ENCODE measurements around the gene CCDC14. TPM values are rescaled to one million over a fixed set of nuclear protein-coding genes. Genes with fewer than 3 reads are reported as not detected.
"Not testable (repeated sequence)": the region's sequence is repeated elsewhere in the genome, so short reads cannot be mapped to it uniquely, and the experiment has no call there.

CCDC14 gene
- total and polyA plus RNA-seq, 3 experiments from 2014 or later = 9.5 to 36.0 (median 31.6) TPM

- Mint-ChIP-seq H3K4me1 (no peaks in the 10 kb centered on the region), H3K36me3 (peaks cover 10 to 32% (median 24%) of the 10 kb centered on the region in 3 donors), H3K27me3 (no peaks in the 10 kb centered on the region), H3K4me3 (no peak overlapping the region), H3K9me3 (peaks cover 0 to 10% (median 3%) of the 10 kb centered on the region in 5 donors), H3K27ac (no peak overlapping the region)
- ChIA-PET CTCF (no interaction called here), POLR2A (no interaction called here)
- H3K36me3 ChIP-seq (ENCODE audit: insufficient read depth, low read length) = no peaks in the 10 kb centered on the region
- H3K4me3 ChIP-seq (ENCODE audit: low read length) = no peak overlapping the region
- no peaks in the 10 kb centered on the region for H3K27me3 ChIP-seq (ENCODE audit: insufficient read depth, low read length, poor library complexity, severe bottlenecking)
- DNase-seq = no peak
- no peaks in the 10 kb centered on the region for H3K4me1 ChIP-seq (ENCODE audit: insufficient read depth, low read length)
- H3K9me3 ChIP-seq (ENCODE audit: low read length) = no peaks in the 10 kb centered on the region
- no peak overlapping the region for H3K27ac ChIP-seq (ENCODE audit: low read depth, low read length)
These were observed 46.2 kb downstream of the CCDC14 start for GRCh38 chr3:123914829-123915228.

GRCh38 chr3:123909785-123910184, 51.2 kb downstream of the CCDC14 start:
- Mint-ChIP-seq H3K27ac (no peak overlapping the region), H3K4me3 (no peak overlapping the region), H3K4me1 (no peaks in the 10 kb centered on the region), H3K36me3 (peaks cover 0 to 9% (median 7%) of the 10 kb centered on the region in 3 donors), H3K9me3 (no peaks in the 10 kb centered on the region), H3K27me3 (peaks cover 0 to 2% of the 10 kb centered on the region in 2 donors)
- Histone ChIP-seq H3K9me3 (ENCODE audit: low read length) (no peaks in the 10 kb centered on the region), H3K36me3 (ENCODE audit: insufficient read depth, low read length) (no peaks in the 10 kb centered on the region), H3K27me3 (ENCODE audit: insufficient read depth, low read length, poor library complexity, severe bottlenecking) (no peaks in the 10 kb centered on the region), H3K27ac (ENCODE audit: low read depth, low read length) (no peak overlapping the region), H3K4me1 (ENCODE audit: insufficient read depth, low read length) (no peaks in the 10 kb centered on the region), H3K4me3 (ENCODE audit: low read length) (no peak overlapping the region)
- ChIA-PET POLR2A (no interaction called here), CTCF (no interaction called here)
- no peak for DNase-seq

- Histone ChIP-seq H3K4me1 (ENCODE audit: insufficient read depth, low read length) (no peaks in the 10 kb centered on the region), H3K27ac (ENCODE audit: low read depth, low read length) (no peak overlapping the region), H3K27me3 (ENCODE audit: insufficient read depth, low read length, poor library complexity, severe bottlenecking) (no peaks in the 10 kb centered on the region), H3K4me3 (ENCODE audit: low read length) (no peak overlapping the region), H3K36me3 (ENCODE audit: insufficient read depth, low read length) (no peaks in the 10 kb centered on the region), H3K9me3 (ENCODE audit: low read length) (no peaks in the 10 kb centered on the region)
- Mint-ChIP-seq H3K27ac (no peak overlapping the region), H3K36me3 (peaks cover 0 to 4% (median 0%) of the 10 kb centered on the region in 3 donors), H3K4me3 (no peak overlapping the region), H3K27me3 (peaks cover 0 to 2% of the 10 kb centered on the region in 2 donors), H3K9me3 (peaks cover 0 to 2% (median 0%) of the 10 kb centered on the region in 5 donors), H3K4me1 (no peaks in the 10 kb centered on the region)
- CTCF ChIA-PET = no interaction called here
- POLR2A ChIA-PET = no interaction called here
- DNase-seq = no peak
These were observed 53.3 kb downstream of the CCDC14 start for GRCh38 chr3:123907720-123908119.

- H3K36me3 Mint-ChIP-seq = no peaks in the 10 kb centered on the region
- H3K27me3 Mint-ChIP-seq = peaks cover 5 to 25% of the 10 kb centered on the region in 2 donors
- ChIA-PET CTCF (no interaction called here), POLR2A (no interaction called here)
- Histone ChIP-seq H3K4me1 (ENCODE audit: insufficient read depth, low read length) (no peaks in the 10 kb centered on the region), H3K9me3 (ENCODE audit: low read length) (no peaks in the 10 kb centered on the region), H3K36me3 (ENCODE audit: insufficient read depth, low read length) (no peaks in the 10 kb centered on the region), H3K27me3 (ENCODE audit: insufficient read depth, low read length, poor library complexity, severe bottlenecking) (no peaks in the 10 kb centered on the region), H3K4me3 (ENCODE audit: low read length) (no peak overlapping the region), H3K27ac (ENCODE audit: low read depth, low read length) (no peak overlapping the region)
- no peak for DNase-seq
- peaks cover 0 to 2% (median 0%) of the 10 kb centered on the region in 5 donors for H3K9me3 Mint-ChIP-seq
- H3K4me3 Mint-ChIP-seq = no peak overlapping the region
- no peaks in the 10 kb centered on the region for H3K4me1 Mint-ChIP-seq
- H3K27ac Mint-ChIP-seq = no peak overlapping the region
These were observed 61.6 kb downstream of the CCDC14 start for GRCh38 chr3:123899300-123899865.

GRCh38 chr3:123893012-123893411, 68.0 kb downstream of the CCDC14 start:
- Mint-ChIP-seq H3K36me3 (peaks cover 0 to 11% (median 2%) of the 10 kb centered on the region in 3 donors), H3K9me3 (peaks cover 8 to 26% (median 10%) of the 10 kb centered on the region in 5 donors)

GRCh38 chr3:123892195-123892594, 68.8 kb downstream of the CCDC14 start:
- H3K4me1 ChIP-seq (ENCODE audit: insufficient read depth, low read length) = no peaks in the 10 kb centered on the region
- no peak for DNase-seq
- Mint-ChIP-seq H3K4me1 (no peaks in the 10 kb centered on the region), H3K4me3 (no peak overlapping the region), H3K27ac (no peak overlapping the region), H3K9me3 (peaks cover 8 to 26% (median 12%) of the 10 kb centered on the region in 5 donors), H3K36me3 (peaks cover 0 to 11% (median 2%) of the 10 kb centered on the region in 3 donors), H3K27me3 (peaks cover 20 to 39% of the 10 kb centered on the region in 2 donors)
- ChIA-PET CTCF (no interaction called here), POLR2A (no interaction called here)
- no peaks in the 10 kb centered on the region for H3K27me3 ChIP-seq (ENCODE audit: insufficient read depth, low read length, poor library complexity, severe bottlenecking)
- H3K4me3 ChIP-seq (ENCODE audit: low read length) = no peak overlapping the region
- no peak overlapping the region for H3K27ac ChIP-seq (ENCODE audit: low read depth, low read length)
- H3K9me3 ChIP-seq (ENCODE audit: low read length) = no peaks in the 10 kb centered on the region
- no peaks in the 10 kb centered on the region for H3K36me3 ChIP-seq (ENCODE audit: insufficient read depth, low read length)

More at GRCh38 chr3:123893012-123893411, 68.0 kb downstream of the CCDC14 start:
- Mint-ChIP-seq H3K4me3 (no peak overlapping the region), H3K27ac (no peak overlapping the region), H3K4me1 (no peaks in the 10 kb centered on the region), H3K27me3 (peaks cover 20 to 33% of the 10 kb centered on the region in 2 donors)
- ChIA-PET POLR2A (no interaction called here), CTCF (no interaction called here)
- Histone ChIP-seq H3K4me1 (ENCODE audit: insufficient read depth, low read length) (no peaks in the 10 kb centered on the region), H3K9me3 (ENCODE audit: low read length) (no peaks in the 10 kb centered on the region), H3K36me3 (ENCODE audit: insufficient read depth, low read length) (no peaks in the 10 kb centered on the region), H3K4me3 (ENCODE audit: low read length) (no peak overlapping the region), H3K27me3 (ENCODE audit: insufficient read depth, low read length, poor library complexity, severe bottlenecking) (no peaks in the 10 kb centered on the region), H3K27ac (ENCODE audit: low read depth, low read length) (no peak overlapping the region)
- DNase-seq = no peak

- H3K27me3 ChIP-seq (ENCODE audit: insufficient read depth, low read length, poor library complexity, severe bottlenecking); POLR2A ChIA-PET; H3K9me3 ChIP-seq (ENCODE audit: low read length); H3K4me3 Mint-ChIP-seq; DNase-seq; H3K4me1 Mint-ChIP-seq; H3K27ac ChIP-seq (ENCODE audit: low read depth, low read length); H3K4me3 ChIP-seq (ENCODE audit: low read length); H3K36me3 ChIP-seq (ENCODE audit: insufficient read depth, low read length); H3K27ac Mint-ChIP-seq; H3K4me1 ChIP-seq (ENCODE audit: insufficient read depth, low read length); CTCF ChIA-PET: not testable (repeated sequence)
- peaks cover 8 to 26% (median 14%) of the 10 kb centered on the region in 5 donors for H3K9me3 Mint-ChIP-seq
- peaks cover 0 to 11% (median 2%) of the 10 kb centered on the region in 3 donors for H3K36me3 Mint-ChIP-seq
- peaks cover 25 to 41% of the 10 kb centered on the region in 2 donors for H3K27me3 Mint-ChIP-seq
These were observed 70.0 kb downstream of the CCDC14 start for GRCh38 chr3:123890991-123891390.

GRCh38 chr3:123890162-123890561, 70.9 kb downstream of the CCDC14 start:
- H3K4me3 ChIP-seq (ENCODE audit: low read length); H3K4me1 Mint-ChIP-seq; POLR2A ChIA-PET; H3K4me3 Mint-ChIP-seq; H3K36me3 ChIP-seq (ENCODE audit: insufficient read depth, low read length); CTCF ChIA-PET; H3K27me3 ChIP-seq (ENCODE audit: insufficient read depth, low read length, poor library complexity, severe bottlenecking); H3K4me1 ChIP-seq (ENCODE audit: insufficient read depth, low read length); H3K27ac Mint-ChIP-seq; H3K9me3 ChIP-seq (ENCODE audit: low read length); H3K27ac ChIP-seq (ENCODE audit: low read depth, low read length); DNase-seq: not testable (repeated sequence)
- Mint-ChIP-seq H3K36me3 (peaks cover 0 to 11% (median 2%) of the 10 kb centered on the region in 3 donors), H3K9me3 (peaks cover 8 to 29% (median 14%) of the 10 kb centered on the region in 5 donors), H3K27me3 (peaks cover 28 to 43% of the 10 kb centered on the region in 2 donors)

Measured in CD8-positive, alpha-beta memory T cell (primary cell).